PC-9 (cell line): ENCODE results near the gene RTF1. TPM values are rescaled to one million over a fixed set of nuclear protein-coding genes. Genes with fewer than 3 reads are reported as not detected.

Source experiments
- BruUV-seq: library from RNA; stranded (reverse); fragments of 400-500 nt; replicated peaks from 2 replicates; lab custom pipeline; 2021; lab: Mats Ljungman, UMichigan
- CTCF ChIA-PET: fragments of 300-600 bp; sonication (Branson Sonifier 250); formaldehyde crosslinking; loops from one replicate; lab custom pipeline; 2022; ENCODE audit warnings: antibody characterized with exemption; lab: Charles Lee
- POLR2A ChIA-PET: fragments of 300-600 bp; sonication (Branson Sonifier 250); formaldehyde crosslinking; loops from one replicate; lab custom pipeline; 2022; ENCODE audit warnings: antibody characterized with exemption; ENCODE audit not compliant: unreplicated experiment; lab: Charles Lee
- DNase-seq, 2 experiments: peaks; one replicate each; pipeline versions ENCODE4 v3.0.0 to v3.0.0-alpha.2; 2015 to 2022; ENCODE audit warnings: mixed read lengths in 1 of 2
- H2AFZ ChIP-seq: fragments of 200-600 bp; sonication (generic); 2 replicates; pipeline ENCODE4 v1.8.1; 2017; ENCODE audit warnings: antibody characterized with exemption
- H3F3A ChIP-seq: fragments of 200-600 bp; sonication (generic); 2 replicates; pipeline ENCODE4 v1.8.1; 2017; ENCODE audit warnings: antibody characterized with exemption, mild to moderate bottlenecking, low read depth; ENCODE audit not compliant: insufficient read depth
- H3K27ac ChIP-seq: fragments of 200-600 bp; sonication (generic); 2 replicates; pipeline ENCODE4 v1.6.1; 2016; ENCODE audit warnings: mixed run types
- H3K27me3 ChIP-seq: fragments of 200-600 bp; sonication (generic); 2 replicates; pipeline ENCODE4 v1.6.1; 2016; ENCODE audit warnings: low read depth, mixed run types; ENCODE audit not compliant: insufficient read depth
- H3K36me3 ChIP-seq: fragments of 200-600 bp; sonication (generic); 2 replicates; pipeline ENCODE4 v1.6.1; 2016; ENCODE audit warnings: low read depth, mixed run types
- H3K4me1 ChIP-seq: fragments of 200-600 bp; sonication (generic); replicated peaks from 2 replicates; pipeline ENCODE4 v1.6.1; 2016; ENCODE audit warnings: mixed run types; ENCODE audit not compliant: insufficient read depth
- H3K4me2 ChIP-seq: fragments of 200-600 bp; sonication (generic); 2 replicates; pipeline ENCODE4 v1.6.1; 2017; ENCODE audit warnings: mixed run types
- H3K4me3 ChIP-seq: fragments of 200-600 bp; sonication (generic); 2 replicates; pipeline ENCODE4 v1.6.1; 2016; ENCODE audit warnings: mixed run types
- H3K79me2 ChIP-seq: fragments of 200-600 bp; sonication (generic); 2 replicates; pipeline ENCODE4 v1.6.1; 2017; ENCODE audit warnings: low read depth, mixed run types
- H3K9me2 ChIP-seq: fragments of 200-600 bp; sonication (generic); 2 replicates; pipeline ENCODE4 v1.8.1; 2017; ENCODE audit warnings: mild to moderate bottlenecking; ENCODE audit not compliant: insufficient read depth
- H3K9me3 ChIP-seq: fragments of 200-600 bp; sonication (generic); 2 replicates; pipeline ENCODE4 v1.8.1; 2016; ENCODE audit warnings: low read depth; ENCODE audit not compliant: insufficient read depth
- H4K20me1 ChIP-seq: fragments of 200-600 bp; sonication (generic); 2 replicates; pipeline ENCODE4 v1.8.1; 2017; ENCODE audit not compliant: insufficient read depth
- EZH2 ChIP-seq: fragments of 200-600 bp; sonication (generic); IDR thresholded peaks from 2 replicates; pipeline ENCODE4 v1.8.0; 2017; ENCODE audit warnings: antibody characterized with exemption, low read depth
- intact Hi-C: fragments of 100-400 bp; cut with micrococcal nuclease; formaldehyde crosslinking; loops from one replicate; pipeline ENCODE4 v1.10.0; 2022; ENCODE audit not compliant: unreplicated experiment
- total RNA-seq: library from RNA; stranded (reverse); gene quantifications from 2 replicates; pipeline ENCODE4 v1.2.3, GENCODE V29; 2021
- TF ChIP-seq, protein P1 (sequence below): fragments of 200-600 bp; sonication (generic); conservative IDR thresholded peaks from 2 replicates; pipeline ENCODE4 v1.6.1; 2017; ENCODE audit warnings: mixed run types, antibody characterized with exemption, mild to moderate bottlenecking, moderate library complexity

The RTF1 gene
- total RNA-seq, 1 experiment from 2014 or later, result 55.7 TPM

DNA sequence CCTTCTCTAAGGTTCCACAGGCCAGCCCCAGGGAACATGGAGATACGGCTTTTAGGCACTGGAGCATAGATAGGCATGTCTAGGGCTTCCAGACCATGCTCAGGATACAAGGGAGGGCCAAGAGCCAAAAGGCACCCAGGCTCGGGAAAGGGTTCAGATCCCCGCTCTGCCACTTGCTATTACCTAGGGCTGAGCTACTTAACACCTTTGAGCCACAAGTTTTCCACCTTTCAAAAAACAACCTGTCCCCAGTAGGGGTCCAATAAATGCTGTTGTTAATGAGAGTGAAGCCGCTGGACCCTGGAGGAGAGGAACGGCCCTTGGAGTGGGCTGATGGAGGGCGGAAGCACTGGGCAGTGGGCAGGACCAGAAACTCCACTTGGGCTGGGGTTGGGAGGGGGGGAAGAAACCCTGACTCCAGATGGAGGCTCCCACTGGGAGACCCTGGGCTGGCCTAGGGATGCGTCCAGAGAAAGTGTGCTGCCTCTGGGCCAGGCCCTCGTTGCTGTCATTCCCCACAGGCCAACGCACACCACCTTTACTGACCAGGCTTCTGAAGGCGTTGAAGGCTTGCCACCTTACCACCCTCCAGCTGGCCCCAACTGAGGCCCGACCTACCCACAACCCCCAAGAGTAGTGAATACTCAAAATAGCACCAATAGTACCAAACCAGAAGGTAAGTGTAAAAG is 68.2 kb downstream of the RTF1 start:
- POLR2A ChIA-PET, result no interaction called here

DNA sequence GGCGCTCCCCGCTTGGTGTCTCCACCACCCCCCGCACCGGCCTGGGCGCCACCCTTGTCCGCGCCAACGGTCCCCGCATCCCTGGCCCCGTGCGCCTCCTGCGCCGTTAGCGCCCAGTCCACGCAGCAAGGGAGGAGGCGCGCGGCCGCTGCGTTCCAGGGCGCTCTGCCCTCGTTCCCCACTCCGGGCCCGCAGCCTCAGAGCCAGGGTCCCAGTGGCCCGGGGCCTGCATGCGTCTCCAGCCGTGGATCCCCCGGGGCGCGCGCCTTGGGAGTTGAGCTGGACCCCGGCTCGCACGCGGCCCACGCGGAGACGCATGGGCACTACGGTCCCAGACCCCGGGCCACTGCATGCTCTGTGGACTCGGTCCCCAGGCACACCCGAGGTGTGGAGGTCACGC is 69.4 kb downstream of the RTF1 start:
- Histone ChIP-seq H2AFZ (no peak overlapping the region), H3K4me3 (no peak overlapping the region), H4K20me1 (no peaks in the 10 kb centered on the region), H3K36me3 (no peaks in the 10 kb centered on the region), H3K9me2 (no peaks in the 10 kb centered on the region), H3K4me2 (no peak overlapping the region), H3K27ac (no peak overlapping the region), H3K79me2 (no peaks in the 10 kb centered on the region), H3F3A (no peaks in the 10 kb centered on the region), H3K9me3 (no peaks in the 10 kb centered on the region), H3K27me3 (no peaks in the 10 kb centered on the region), H3K4me1 (peaks cover 6% of the 10 kb centered on the region; the same call in 1 of the 2 replicates)
- TF ChIP-seq EZH2, result no peak
- TF ChIP-seq, protein P1, sequence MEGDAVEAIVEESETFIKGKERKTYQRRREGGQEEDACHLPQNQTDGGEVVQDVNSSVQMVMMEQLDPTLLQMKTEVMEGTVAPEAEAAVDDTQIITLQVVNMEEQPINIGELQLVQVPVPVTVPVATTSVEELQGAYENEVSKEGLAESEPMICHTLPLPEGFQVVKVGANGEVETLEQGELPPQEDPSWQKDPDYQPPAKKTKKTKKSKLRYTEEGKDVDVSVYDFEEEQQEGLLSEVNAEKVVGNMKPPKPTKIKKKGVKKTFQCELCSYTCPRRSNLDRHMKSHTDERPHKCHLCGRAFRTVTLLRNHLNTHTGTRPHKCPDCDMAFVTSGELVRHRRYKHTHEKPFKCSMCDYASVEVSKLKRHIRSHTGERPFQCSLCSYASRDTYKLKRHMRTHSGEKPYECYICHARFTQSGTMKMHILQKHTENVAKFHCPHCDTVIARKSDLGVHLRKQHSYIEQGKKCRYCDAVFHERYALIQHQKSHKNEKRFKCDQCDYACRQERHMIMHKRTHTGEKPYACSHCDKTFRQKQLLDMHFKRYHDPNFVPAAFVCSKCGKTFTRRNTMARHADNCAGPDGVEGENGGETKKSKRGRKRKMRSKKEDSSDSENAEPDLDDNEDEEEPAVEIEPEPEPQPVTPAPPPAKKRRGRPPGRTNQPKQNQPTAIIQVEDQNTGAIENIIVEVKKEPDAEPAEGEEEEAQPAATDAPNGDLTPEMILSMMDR, result no peak
- intact Hi-C loops, result no loop called here
- POLR2A ChIA-PET, result no interaction called here
- no peak for DNase-seq
- no TSS peak for BruUV-seq
- CTCF ChIA-PET, result no interaction called here

More for the DNA sequence above, 68.2 kb downstream of the RTF1 start:
- CTCF ChIA-PET, result no interaction called here
- H2AFZ ChIP-seq, result no peak overlapping the region
- no peak overlapping the region for H3K4me3 ChIP-seq
- H3K79me2 ChIP-seq, result no peaks in the 10 kb centered on the region
- intact Hi-C loops, result no loop called here
- H3K9me3 ChIP-seq, result no peaks in the 10 kb centered on the region
- H3K4me2 ChIP-seq, result no peak overlapping the region
- no peaks in the 10 kb centered on the region for H3K4me1 ChIP-seq
- H4K20me1 ChIP-seq, result no peaks in the 10 kb centered on the region
- H3K27me3 ChIP-seq, result no peaks in the 10 kb centered on the region
- no peak for DNase-seq
- no peaks in the 10 kb centered on the region for H3K9me2 ChIP-seq
- TF ChIP-seq EZH2, result no peak
- TF ChIP-seq, protein P1, result no peak
- H3F3A ChIP-seq, result no peaks in the 10 kb centered on the region
- no peak overlapping the region for H3K27ac ChIP-seq
- no TSS peak for BruUV-seq
- H3K36me3 ChIP-seq, result peaks cover 2% of the 10 kb centered on the region; the same call in 1 of the 2 replicates

DNA sequence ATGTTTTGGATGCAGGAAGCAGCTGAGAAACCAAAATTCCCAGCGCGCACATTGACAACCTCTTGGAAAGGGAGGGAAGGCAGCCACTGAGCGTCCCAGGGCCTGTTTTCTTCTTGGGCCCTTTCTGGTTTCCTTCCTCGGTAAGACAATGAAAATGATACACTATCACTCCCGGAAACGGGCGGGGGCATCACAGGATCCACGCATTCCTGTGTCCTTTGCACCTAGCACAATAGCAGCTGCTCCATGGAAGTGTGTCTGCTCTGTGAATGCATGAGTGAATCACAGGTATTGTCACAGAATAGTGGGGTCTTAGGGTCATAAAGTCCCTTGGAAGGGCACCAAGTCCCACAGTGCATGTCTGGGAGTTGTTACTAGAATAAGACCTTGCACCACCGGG is 70.5 kb downstream of the RTF1 start:
- Histone ChIP-seq H3K36me3 (no peaks in the 10 kb centered on the region), H3K4me3 (no peak overlapping the region), H4K20me1 (no peaks in the 10 kb centered on the region), H3K9me2 (no peaks in the 10 kb centered on the region), H3K4me2 (no peak overlapping the region), H3F3A (no peaks in the 10 kb centered on the region; the same call in 1 of the 2 replicates), H3K79me2 (no peaks in the 10 kb centered on the region), H3K4me1 (peaks cover 14% of the 10 kb centered on the region), H3K27me3 (no peaks in the 10 kb centered on the region), H3K9me3 (no peaks in the 10 kb centered on the region), H2AFZ (no peak overlapping the region), H3K27ac (no peak overlapping the region)
- BruUV-seq, result no TSS peak
- POLR2A ChIA-PET, result no interaction called here
- intact Hi-C loops, result no loop called here
- CTCF ChIA-PET, result no interaction called here
- TF ChIP-seq, protein P1, result no peak
- TF ChIP-seq EZH2, result no peak
- DNase-seq, result no peak
